ENCODE data around the gene CYS1. TPM values are rescaled to one million over a fixed set of nuclear protein-coding genes. Genes with fewer than 3 reads are reported as not detected.
A peak's percentile ranks its signal among the peaks of the same experiment; 100 is the strongest.

The CYS1 gene
- total and polyA plus RNA-seq, 2 donors (not counting 3 experiments of a cell fraction or from before 2014, with no cell fraction given): not detected

- no peak overlapping the region for H3K27ac ChIP-seq (ENCODE audit: insufficient read depth, low read depth, low read length)
- H3K9me1 ChIP-seq (replicated peaks; ENCODE audit: control insufficient read depth, extremely low read depth, insufficient read depth, low read length): no peaks in the 10 kb centered on the region
- no TSS peak for BruUV-seq (replicated peaks)
- FAIRE-seq: peak; percentile 76
- DNase-seq (ENCODE audit: low read depth, low spot score): peak; percentile 52
- dilution Hi-C loops (cut with MboI; ENCODE audit: extremely low pct_ligation_motif_present, low sequenced_read_pairs) (loop anchor here (10.0 kb wide), 1 partner anchor 244 kb away; no protein-coding TSS in a partner anchor), intact Hi-C loops (cut with micrococcal nuclease) (loop anchor here (1.0 to 10.0 kb wide), 4 partner anchors 64 to 414 kb away; partner anchors contain the start of gene YWHAQ)
- H3K27me3 ChIP-seq (ENCODE audit: control insufficient read depth in 2 of 2, insufficient read depth in 2 of 2, low read length in 2 of 2): no peaks in the 10 kb centered on the region
- TF ChIP-seq MAX (IDR thresholded peaks at IDR 0.05; ENCODE audit: insufficient read depth, insufficient read length): no peak
- TF ChIP-seq, protein P1, sequence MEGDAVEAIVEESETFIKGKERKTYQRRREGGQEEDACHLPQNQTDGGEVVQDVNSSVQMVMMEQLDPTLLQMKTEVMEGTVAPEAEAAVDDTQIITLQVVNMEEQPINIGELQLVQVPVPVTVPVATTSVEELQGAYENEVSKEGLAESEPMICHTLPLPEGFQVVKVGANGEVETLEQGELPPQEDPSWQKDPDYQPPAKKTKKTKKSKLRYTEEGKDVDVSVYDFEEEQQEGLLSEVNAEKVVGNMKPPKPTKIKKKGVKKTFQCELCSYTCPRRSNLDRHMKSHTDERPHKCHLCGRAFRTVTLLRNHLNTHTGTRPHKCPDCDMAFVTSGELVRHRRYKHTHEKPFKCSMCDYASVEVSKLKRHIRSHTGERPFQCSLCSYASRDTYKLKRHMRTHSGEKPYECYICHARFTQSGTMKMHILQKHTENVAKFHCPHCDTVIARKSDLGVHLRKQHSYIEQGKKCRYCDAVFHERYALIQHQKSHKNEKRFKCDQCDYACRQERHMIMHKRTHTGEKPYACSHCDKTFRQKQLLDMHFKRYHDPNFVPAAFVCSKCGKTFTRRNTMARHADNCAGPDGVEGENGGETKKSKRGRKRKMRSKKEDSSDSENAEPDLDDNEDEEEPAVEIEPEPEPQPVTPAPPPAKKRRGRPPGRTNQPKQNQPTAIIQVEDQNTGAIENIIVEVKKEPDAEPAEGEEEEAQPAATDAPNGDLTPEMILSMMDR (IDR thresholded peaks at IDR 0.05; ENCODE audit: extremely low read depth in 1 of 2, insufficient read depth in 1 of 2, low read depth in 1 of 2, low read length in 2 of 2): peak; percentile 40 to 56
- no peaks in the 10 kb centered on the region for H3K9me3 ChIP-seq (replicated peaks; ENCODE audit: control insufficient read depth, insufficient read depth, low read length)
- no peak overlapping the region for H2AFZ ChIP-seq (ENCODE audit: low read depth, low read length)
- H3K36me3 ChIP-seq (ENCODE audit: control insufficient read depth in 2 of 2, extremely low read depth in 1 of 2, insufficient read depth in 2 of 2, low read length in 2 of 2): peaks cover 11 to 12% of the 10 kb centered on the region in 2 experiments
- no peaks in the 10 kb centered on the region for H3K4me1 ChIP-seq (ENCODE audit: control insufficient read depth, extremely low read depth, insufficient read depth, low read length)
- CTCF ChIA-PET: interaction anchor here (0.6 to 17.6 kb wide), 31 partner anchors 8 to 400 kb away, joined by 3 to 340 read pairs (median 4); partner anchors contain the start of genes ODC1 and TAF1B
- no peaks in the 10 kb centered on the region for H3K79me2 ChIP-seq (ENCODE audit: control insufficient read depth, insufficient read depth, low read length)
- H4K20me1 ChIP-seq (replicated peaks; ENCODE audit: control insufficient read depth, extremely low read depth, insufficient read depth, low read length): no peaks in the 10 kb centered on the region
- H3K9ac ChIP-seq (replicated peaks; ENCODE audit: extremely low read depth, insufficient read depth, low read length): no peak overlapping the region
- no peak overlapping the region for H3K4me3 ChIP-seq (replicated peaks in 1 of 3; ENCODE audit: insufficient read depth in 1 of 3, low read depth in 1 of 3, low read length in 3 of 3)
- POLR2A ChIA-PET: interaction anchor here (0.6 to 1.4 kb wide), 2 partner anchors 10 to 236 kb away, joined by 4 to 5 read pairs; no protein-coding TSS in a partner anchor
- H3K4me2 ChIP-seq (ENCODE audit: insufficient read depth, low read length): no peak overlapping the region
Measured at GRCh38 chr2:10048501-10049171, 31.6 kb downstream of the CYS1 start.

Data from endothelial cell of umbilical vein (primary cell).